GM12892 (cell line): ENCODE measurements around the gene RFX4.

ENCODE experiments used
- DNase-seq: peaks from one replicate; pipeline ENCODE4 v3.0.0; 2011; ENCODE audit not compliant: insufficient read length
- FAIRE-seq: peaks from 2 replicates; lab custom pipeline; 2011; peaks lifted over from hg19 to GRCh38; lab: Jason Lieb, UNC
- POLR2A ChIP-seq: IDR thresholded peaks from 2 replicates; pipeline ENCODE4 v1.6.1; 2011; ENCODE audit warnings: low read depth, low read length, control low read depth
- POLR2AphosphoS5 ChIP-seq: IDR thresholded peaks from 2 replicates; pipeline ENCODE4 v1.6.1; 2011; ENCODE audit warnings: low read depth, low read length, control low read depth
- TAF1 ChIP-seq: IDR thresholded peaks from 2 replicates; pipeline ENCODE4 v1.6.1; 2011; ENCODE audit warnings: low read depth, mild to moderate bottlenecking, control low read depth, low read length, borderline replicate concordance

The RFX4 gene

GRCh38 chr12:106729611-106730010 lies 146.8 kb downstream of the RFX4 start:
- TF ChIP-seq POLR2AphosphoS5: no peak
- TF ChIP-seq TAF1: no peak
- no peak for TF ChIP-seq POLR2A

GRCh38 chr12:106732890-106733289 lies 150.1 kb downstream of the RFX4 start:
- FAIRE-seq (no peak), DNase-seq (no peak)
- TF ChIP-seq TAF1 (no peak), POLR2AphosphoS5 (no peak), POLR2A (no peak)

More at GRCh38 chr12:106729611-106730010, 146.8 kb downstream of the RFX4 start:
- FAIRE-seq: no peak
- no peak for DNase-seq

GRCh38 chr12:106733660-106734059 lies 150.9 kb downstream of the RFX4 start:
- TF ChIP-seq TAF1 (no peak), POLR2A (no peak), POLR2AphosphoS5 (no peak)
- no peak for DNase-seq
- FAIRE-seq: no peak

GRCh38 chr12:106736051-106736957 lies 153.5 kb downstream of the RFX4 start:
- DNase-seq (no peak), FAIRE-seq (peak; percentile 72)
- TF ChIP-seq POLR2A (no peak), POLR2AphosphoS5 (no peak), TAF1 (no peak)

- FAIRE-seq (no peak), DNase-seq (no peak)
- no peak for TF ChIP-seq POLR2A
Measured at GRCh38 chr12:106739318-106739717, 156.5 kb downstream of the RFX4 start.

- DNase-seq (no peak), FAIRE-seq (no peak)
- no peak for TF ChIP-seq POLR2A
- TF ChIP-seq TAF1: no peak
- no peak for TF ChIP-seq POLR2AphosphoS5
Measured at GRCh38 chr12:106739815-106740530, 157.2 kb downstream of the RFX4 start.

- TF ChIP-seq TAF1 (no peak), POLR2AphosphoS5 (no peak), POLR2A (no peak)
- DNase-seq (no peak), FAIRE-seq (no peak)
Measured at GRCh38 chr12:106740818-106741217, 158.0 kb downstream of the RFX4 start.

- FAIRE-seq: no peak
- TF ChIP-seq POLR2AphosphoS5: no peak
- no peak for TF ChIP-seq TAF1
- TF ChIP-seq POLR2A: no peak
Measured at GRCh38 chr12:106741247-106741646, 158.4 kb downstream of the RFX4 start.

GRCh38 chr12:106743270-106743988 lies 160.6 kb downstream of the RFX4 start:
- no peak for DNase-seq
- no peak for FAIRE-seq
- TF ChIP-seq POLR2A: no peak
- TF ChIP-seq TAF1: no peak
- no peak for TF ChIP-seq POLR2AphosphoS5

More at GRCh38 chr12:106741247-106741646, 158.4 kb downstream of the RFX4 start:
- no peak for DNase-seq

GRCh38 chr12:106744600-106744999 lies 161.8 kb downstream of the RFX4 start:
- DNase-seq: no peak

GRCh38 chr12:106745181-106745745 lies 162.5 kb downstream of the RFX4 start:
- FAIRE-seq (no peak), DNase-seq (no peak)
- TF ChIP-seq TAF1 (no peak), POLR2A (no peak), POLR2AphosphoS5 (no peak)

More at GRCh38 chr12:106744600-106744999, 161.8 kb downstream of the RFX4 start:
- TF ChIP-seq POLR2A (no peak), POLR2AphosphoS5 (no peak), TAF1 (no peak)
- FAIRE-seq: no peak
